Liver (tissue), 2 donors: ENCODE results near the gene PPP3CA.

ENCODE experiments used
- GABPA ChIP-seq, 2 donors: IDR thresholded peaks in 1 of 2; conservative IDR thresholded peaks in 1 of 2; 2 replicates each; pipeline ENCODE4 v1.6.1; 2016; ENCODE audit warnings: antibody characterized with exemption in 2 of 2, mild to moderate bottlenecking in 1 of 2, moderate library complexity in 1 of 2
- REST ChIP-seq: IDR thresholded peaks from 2 replicates; pipeline ENCODE4 v1.6.1; 2016; ENCODE audit warnings: antibody characterized with exemption, mild to moderate bottlenecking
- YY1 ChIP-seq: IDR thresholded peaks from 2 replicates; pipeline ENCODE4 v1.6.1; 2016; ENCODE audit warnings: antibody characterized with exemption, mild to moderate bottlenecking
- donor health status: healthy.

- TF ChIP-seq GABPA (IDR thresholded peaks at IDR 0.05 in 1 of 2, conservative IDR thresholded peaks at IDR 0.05 in 1 of 2) (no peak), YY1 (no peak), REST (no peak)
These were observed 48.3 kb downstream of the PPP3CA start for GRCh38 chr4:101299021-101299420.
